CD4-positive, alpha-beta T cell treated with Interleukin-15 for 4 hours (primary cell): ENCODE measurements around the gene MYBBP1A.

Experiments used
- DNase-seq: peaks from one replicate; pipeline ENCODE4 v3.0.0-alpha.2; 2020; ENCODE audit warnings: low spot score

The MYBBP1A gene

DNA sequence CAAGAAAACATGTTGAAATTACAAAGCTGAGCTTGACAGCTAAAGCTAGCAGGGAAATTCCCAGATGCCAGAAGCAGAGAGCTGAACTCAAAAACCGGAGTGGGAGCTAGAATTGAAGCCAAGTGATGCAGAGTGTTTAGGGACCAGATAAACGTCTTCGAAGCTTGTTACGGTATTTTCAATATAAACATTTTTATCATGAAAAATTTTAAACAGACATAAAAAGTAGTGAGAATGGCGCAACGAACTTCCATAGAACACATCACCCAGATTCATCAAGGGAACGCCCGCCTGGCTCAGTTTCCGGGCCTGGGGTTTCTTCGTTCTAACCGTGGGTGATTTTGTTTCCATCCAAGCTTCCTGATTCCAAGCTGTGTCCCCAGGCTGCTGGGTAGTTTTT lies 38.4 kb downstream of the MYBBP1A start:
- DNase-seq = no peak

DNA sequence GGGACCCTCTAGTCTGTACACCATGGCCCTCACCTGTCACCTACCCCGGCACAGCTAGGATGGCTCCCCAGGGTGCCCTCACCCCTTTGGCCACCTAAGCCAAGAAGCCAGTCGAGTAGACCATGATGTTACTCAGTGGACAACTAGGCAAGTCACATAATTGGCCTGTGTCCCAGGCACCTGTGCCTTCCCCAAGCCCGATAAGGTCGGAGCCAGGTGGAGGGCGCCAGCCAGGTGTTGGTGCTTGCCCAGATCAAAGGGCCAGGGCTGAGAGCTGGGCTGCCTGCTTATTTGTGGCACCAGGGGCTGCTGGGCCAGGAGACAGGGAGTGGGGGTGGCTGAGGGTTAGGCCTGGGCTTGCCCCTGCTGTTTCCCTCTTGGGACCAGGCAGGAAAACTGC lies 39.7 kb downstream of the MYBBP1A start:
- DNase-seq = no peak

GRCh38 chr17:4514779-4515178 lies 40.4 kb downstream of the MYBBP1A start:
- no peak for DNase-seq

DNA sequence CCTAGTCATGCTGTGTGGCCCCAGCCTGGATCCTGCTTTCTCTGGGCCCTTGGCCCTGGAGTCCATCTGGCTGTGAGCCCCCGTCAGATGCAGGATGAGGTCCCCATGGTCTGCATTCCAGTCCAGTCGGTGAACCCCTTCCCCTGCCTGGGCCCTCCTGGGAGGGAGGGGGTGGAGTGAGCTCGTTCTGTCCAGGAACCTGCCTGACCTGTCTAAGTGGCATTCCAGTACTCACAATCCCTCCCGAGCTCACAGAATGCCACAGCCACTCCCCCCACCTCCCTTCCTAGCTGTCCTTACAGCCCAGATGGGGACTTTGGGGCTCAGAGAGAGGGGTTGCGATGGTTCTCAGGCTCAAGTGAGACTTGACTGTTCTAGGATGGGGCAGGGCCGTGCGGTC lies 41.0 kb downstream of the MYBBP1A start:
- no peak for DNase-seq

DNA sequence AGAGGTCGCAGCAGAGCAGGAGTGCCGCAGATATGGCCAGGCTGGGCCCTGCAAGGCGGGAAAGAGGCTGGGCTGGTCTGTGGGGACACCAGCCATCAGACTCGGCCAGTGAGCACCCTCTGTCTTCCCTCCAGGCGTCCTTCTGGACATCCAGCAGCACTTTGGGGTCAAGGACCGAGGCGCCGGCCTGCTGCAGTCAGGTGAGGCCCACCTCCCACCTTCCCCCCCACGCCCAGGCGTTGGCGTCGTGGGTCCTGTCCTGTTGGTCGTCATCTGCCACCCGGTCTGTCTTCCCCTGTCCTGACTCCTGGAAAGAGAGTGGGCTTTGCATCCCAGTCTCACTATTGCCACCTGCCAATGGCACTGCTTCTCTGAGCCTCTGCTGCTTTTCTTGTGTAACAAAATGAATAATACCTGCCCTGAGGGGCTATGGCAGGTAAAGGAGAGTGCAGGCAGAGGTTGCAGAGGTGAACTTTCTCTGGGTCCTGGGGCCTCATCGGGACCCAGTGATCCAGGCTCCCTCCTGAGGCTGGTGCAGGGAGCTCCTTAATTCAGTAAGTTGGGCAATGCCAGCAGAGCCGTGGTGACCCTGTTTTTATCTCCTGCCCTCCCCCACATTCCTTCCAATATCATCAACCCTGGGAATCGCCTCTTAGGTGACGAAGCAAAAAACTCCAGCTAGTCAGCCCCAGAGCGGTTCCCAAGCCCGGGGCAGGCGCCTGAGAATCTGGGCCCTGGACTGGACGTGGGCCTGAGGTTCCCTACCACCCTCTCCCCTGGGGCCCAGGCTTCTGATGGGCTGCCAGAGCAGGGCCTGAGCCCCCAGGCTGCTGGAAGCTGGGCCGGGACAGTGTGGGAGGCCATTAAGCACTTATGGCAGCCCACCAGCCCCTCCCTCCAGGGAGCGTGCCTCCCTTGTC lies 41.8 kb downstream of the MYBBP1A start:
- no peak for DNase-seq

GRCh38 chr17:4512156-4513112 lies 42.8 kb downstream of the MYBBP1A start:
- DNase-seq = no peak

- DNase-seq = no peak
These were observed 43.8 kb downstream of the MYBBP1A start for GRCh38 chr17:4511199-4511932.

- no peak for DNase-seq
These were observed 44.6 kb downstream of the MYBBP1A start for GRCh38 chr17:4510618-4510941.

- DNase-seq = no peak
These were observed 45.1 kb downstream of the MYBBP1A start for GRCh38 chr17:4509923-4510617.

- no peak for DNase-seq
These were observed 45.8 kb downstream of the MYBBP1A start for GRCh38 chr17:4509401-4509800.

- DNase-seq = no peak
These were observed 47.0 kb downstream of the MYBBP1A start for GRCh38 chr17:4508207-4508606.

DNA sequence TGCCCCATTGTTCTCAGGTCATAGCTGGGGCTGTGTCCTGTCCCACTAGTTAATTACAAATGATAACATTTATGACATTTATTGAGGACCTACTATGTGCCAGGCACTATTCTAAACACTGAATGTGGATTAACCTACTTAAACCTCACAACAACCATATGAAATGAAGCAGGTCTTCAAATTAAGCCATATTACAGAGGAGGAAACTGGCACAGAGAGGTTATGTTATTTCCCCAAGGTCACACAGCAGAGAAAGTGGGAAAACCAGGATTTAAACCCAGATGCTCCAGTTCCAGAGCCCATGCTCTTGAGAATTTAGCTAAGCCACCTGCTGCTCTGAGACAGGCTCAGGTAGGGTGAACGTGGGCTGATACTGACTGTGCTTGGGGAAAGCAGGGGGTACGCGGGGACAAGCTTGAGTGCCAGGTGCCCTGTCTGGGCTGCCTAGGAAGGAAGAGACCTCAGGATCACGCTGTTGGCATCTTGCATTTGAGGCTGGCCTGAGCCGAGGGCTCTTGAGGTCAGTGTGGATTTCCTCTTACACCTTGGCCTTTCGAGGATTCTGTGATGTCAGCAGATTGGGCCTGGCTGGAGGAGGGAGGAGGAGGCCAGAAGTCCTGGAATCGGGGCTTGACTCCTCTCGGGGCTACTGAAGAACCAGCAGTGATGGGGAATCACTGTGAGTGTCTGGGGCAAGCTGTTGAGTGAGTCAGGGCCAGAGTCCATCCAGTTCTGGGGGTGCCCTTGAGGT lies 47.6 kb downstream of the MYBBP1A start:
- no peak for DNase-seq

GRCh38 chr17:4506892-4507291 lies 48.3 kb downstream of the MYBBP1A start:
- DNase-seq = no peak

- no peak for DNase-seq
These were observed 48.9 kb downstream of the MYBBP1A start for GRCh38 chr17:4506175-4506813.

GRCh38 chr17:4505187-4505586 lies 50.0 kb downstream of the MYBBP1A start:
- no peak for DNase-seq

DNA sequence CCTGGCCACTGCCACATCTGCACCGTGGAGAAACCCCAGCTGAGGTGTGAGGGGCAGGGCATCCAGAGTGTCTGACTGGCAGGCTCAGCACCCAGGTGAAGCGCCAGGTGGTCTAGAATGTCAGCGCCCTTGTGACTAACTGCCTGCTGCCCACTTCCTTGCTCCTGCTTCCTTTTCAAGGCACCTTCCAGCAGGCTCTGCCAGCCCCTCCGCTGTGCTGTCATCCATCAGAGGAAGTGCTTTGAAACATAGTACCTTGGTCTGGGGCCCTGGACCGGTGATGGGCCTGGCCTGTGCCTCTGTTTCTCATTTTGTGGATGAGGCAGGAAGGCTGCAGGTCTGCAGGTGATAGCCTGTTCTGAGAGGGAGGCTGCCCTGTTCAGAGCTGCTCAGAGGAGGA lies 51.0 kb downstream of the MYBBP1A start:
- DNase-seq = no peak

GRCh38 chr17:4503283-4504025 lies 51.7 kb downstream of the MYBBP1A start:
- no peak for DNase-seq

DNA sequence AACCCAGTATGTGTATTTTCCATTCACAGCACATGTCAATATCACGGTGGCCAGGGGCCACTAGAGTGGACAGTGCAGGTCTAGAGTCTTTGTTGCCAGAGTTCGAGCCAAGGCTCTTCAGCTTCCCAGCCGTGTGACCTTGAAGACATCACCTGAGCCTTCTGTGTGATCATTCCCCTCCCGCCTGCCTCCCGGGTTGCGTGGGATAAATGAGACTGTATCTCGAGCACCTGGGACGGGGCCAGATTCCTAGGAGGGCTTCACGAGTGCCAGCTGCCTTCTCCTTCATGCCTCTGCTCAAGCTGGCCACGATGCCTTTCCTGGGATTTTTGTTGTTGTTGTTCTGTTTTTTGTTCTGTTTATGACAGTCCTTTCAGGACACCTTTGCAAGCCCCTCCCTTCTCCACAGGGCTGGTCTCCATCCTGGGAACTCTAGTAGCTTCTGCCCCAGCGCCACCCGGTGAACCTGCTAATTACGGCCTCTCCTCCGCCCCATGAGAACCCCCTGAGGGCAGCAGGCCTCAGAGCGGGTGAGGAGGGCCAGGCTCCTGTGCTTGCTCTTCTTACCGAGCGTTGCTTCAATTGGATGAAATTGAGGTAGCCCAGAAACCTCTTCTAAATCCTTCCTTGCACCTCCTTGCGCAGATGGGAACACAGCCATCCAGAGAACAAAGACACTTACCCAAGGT lies 52.6 kb downstream of the MYBBP1A start:
- DNase-seq = no peak

- no peak for DNase-seq
These were observed 53.8 kb downstream of the MYBBP1A start for GRCh38 chr17:4501295-4501949.
